ENCODE measurements around the gene CFLAR. TPM values are rescaled to one million over a fixed set of nuclear protein-coding genes. Genes with fewer than 3 reads are reported as not detected.

Gene CFLAR
- total and polyA plus RNA-seq, 2 of the 13 experiments (the other 11 are each of a cell fraction or from before 2014, with no cell fraction given), result 43.8 to 92.1 TPM

DNA sequence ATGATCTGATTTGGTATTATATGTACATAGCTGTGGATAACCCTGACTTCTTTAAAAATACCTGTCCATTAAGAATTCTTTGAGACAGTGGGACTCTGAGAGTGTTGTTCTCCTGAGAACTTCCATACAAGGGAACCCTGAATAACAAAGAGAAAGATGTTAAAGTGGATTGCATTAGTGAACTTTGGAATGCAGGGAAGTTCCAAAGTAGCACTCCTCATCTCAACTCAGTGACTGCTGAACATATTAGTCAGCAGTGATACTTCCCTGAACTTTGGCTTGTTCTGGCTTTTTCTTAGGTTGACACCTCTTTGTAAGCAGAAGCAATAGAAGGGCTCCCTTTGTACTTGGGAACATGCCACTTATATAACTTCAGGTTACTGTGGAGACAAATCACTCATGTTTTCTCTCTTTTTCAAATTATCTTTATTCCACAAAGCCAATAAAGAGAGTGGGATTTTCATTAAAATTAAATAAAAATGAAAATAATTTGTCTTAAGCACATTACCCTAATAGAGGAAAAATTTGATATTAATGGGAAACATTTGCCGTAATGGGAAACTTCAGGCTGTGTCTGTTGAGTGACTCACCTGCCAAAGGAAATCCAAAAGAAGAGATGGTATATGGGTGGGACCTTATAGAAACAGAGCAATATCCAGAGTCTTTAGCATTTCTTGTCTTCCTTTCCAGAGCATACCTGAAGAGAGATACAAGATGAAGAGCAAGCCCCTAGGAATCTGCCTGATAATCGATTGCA is 33.3 kb downstream of the CFLAR start (continued):
- TF ChIP-seq ATAD3A (CRISPR knock-in tag; IDR thresholded peaks at IDR 0.05) (no peak), NR2F2 (IDR thresholded peaks at IDR 0.05; ENCODE audit: borderline replicate concordance, low read depth) (0 out of 2 replicates have a peak, but pooled peaks have one; percentile 18), NR2F6 (IDR thresholded peaks at IDR 0.05) (peak; percentile 57), NR2F6 (CRISPR knock-in tag; IDR thresholded peaks at IDR 0.05) (peak; percentile 77), MXD4 (CRISPR knock-in tag; IDR thresholded peaks at IDR 0.05) (peak; percentile 54; the same call in 1 of the 2 replicates), ISL2 (CRISPR knock-in tag; IDR thresholded peaks at IDR 0.05) (peak; percentile 65), ZNF724P (CRISPR knock-in tag; IDR thresholded peaks at IDR 0.05; ENCODE audit: borderline replicate concordance) (no peak), SP1 (IDR thresholded peaks at IDR 0.05) (no peak), SP1 (CRISPR knock-in tag; IDR thresholded peaks at IDR 0.05) (no peak; the same call in 1 of the 2 replicates), CAMTA2 (CRISPR knock-in tag; IDR thresholded peaks at IDR 0.05; ENCODE audit: borderline replicate concordance) (no peak), ELF3 (CRISPR knock-in tag; IDR thresholded peaks at IDR 0.05) (peak; percentile 92), POLR2G (IDR thresholded peaks at IDR 0.05; ENCODE audit: low read depth, low read length) (peak; percentile 32; the same call in 1 of the 2 replicates), ZNF543 (CRISPR knock-in tag; IDR thresholded peaks at IDR 0.05) (no peak), KDM3A (CRISPR knock-in tag; IDR thresholded peaks at IDR 0.05; ENCODE audit: low read depth) (0 out of 2 replicates have a peak, but pooled peaks have one; percentile 34)
- TF ChIP-seq, protein P1, sequence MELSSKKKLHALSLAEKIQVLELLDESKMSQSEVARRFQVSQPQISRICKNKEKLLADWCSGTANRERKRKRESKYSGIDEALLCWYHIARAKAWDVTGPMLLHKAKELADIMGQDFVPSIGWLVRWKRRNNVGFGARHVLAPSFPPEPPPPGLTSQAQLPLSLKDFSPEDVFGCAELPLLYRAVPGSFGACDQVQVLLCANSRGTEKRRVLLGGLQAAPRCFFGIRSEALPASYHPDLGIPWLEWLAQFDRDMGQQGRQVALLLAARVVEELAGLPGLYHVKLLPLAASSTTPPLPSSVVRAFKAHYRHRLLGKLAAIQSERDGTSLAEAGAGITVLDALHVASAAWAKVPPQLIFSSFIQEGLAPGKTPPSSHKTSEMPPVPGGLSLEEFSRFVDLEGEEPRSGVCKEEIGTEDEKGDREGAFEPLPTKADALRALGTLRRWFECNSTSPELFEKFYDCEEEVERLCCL (CRISPR knock-in tag; IDR thresholded peaks at IDR 0.05; ENCODE audit: borderline replicate concordance), result no peak
- TF ChIP-seq, protein P2, sequence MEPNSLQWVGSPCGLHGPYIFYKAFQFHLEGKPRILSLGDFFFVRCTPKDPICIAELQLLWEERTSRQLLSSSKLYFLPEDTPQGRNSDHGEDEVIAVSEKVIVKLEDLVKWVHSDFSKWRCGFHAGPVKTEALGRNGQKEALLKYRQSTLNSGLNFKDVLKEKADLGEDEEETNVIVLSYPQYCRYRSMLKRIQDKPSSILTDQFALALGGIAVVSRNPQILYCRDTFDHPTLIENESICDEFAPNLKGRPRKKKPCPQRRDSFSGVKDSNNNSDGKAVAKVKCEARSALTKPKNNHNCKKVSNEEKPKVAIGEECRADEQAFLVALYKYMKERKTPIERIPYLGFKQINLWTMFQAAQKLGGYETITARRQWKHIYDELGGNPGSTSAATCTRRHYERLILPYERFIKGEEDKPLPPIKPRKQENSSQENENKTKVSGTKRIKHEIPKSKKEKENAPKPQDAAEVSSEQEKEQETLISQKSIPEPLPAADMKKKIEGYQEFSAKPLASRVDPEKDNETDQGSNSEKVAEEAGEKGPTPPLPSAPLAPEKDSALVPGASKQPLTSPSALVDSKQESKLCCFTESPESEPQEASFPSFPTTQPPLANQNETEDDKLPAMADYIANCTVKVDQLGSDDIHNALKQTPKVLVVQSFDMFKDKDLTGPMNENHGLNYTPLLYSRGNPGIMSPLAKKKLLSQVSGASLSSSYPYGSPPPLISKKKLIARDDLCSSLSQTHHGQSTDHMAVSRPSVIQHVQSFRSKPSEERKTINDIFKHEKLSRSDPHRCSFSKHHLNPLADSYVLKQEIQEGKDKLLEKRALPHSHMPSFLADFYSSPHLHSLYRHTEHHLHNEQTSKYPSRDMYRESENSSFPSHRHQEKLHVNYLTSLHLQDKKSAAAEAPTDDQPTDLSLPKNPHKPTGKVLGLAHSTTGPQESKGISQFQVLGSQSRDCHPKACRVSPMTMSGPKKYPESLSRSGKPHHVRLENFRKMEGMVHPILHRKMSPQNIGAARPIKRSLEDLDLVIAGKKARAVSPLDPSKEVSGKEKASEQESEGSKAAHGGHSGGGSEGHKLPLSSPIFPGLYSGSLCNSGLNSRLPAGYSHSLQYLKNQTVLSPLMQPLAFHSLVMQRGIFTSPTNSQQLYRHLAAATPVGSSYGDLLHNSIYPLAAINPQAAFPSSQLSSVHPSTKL (CRISPR knock-in tag; IDR thresholded peaks at IDR 0.05), result peak; percentile 98
- TF ChIP-seq, protein P3, sequence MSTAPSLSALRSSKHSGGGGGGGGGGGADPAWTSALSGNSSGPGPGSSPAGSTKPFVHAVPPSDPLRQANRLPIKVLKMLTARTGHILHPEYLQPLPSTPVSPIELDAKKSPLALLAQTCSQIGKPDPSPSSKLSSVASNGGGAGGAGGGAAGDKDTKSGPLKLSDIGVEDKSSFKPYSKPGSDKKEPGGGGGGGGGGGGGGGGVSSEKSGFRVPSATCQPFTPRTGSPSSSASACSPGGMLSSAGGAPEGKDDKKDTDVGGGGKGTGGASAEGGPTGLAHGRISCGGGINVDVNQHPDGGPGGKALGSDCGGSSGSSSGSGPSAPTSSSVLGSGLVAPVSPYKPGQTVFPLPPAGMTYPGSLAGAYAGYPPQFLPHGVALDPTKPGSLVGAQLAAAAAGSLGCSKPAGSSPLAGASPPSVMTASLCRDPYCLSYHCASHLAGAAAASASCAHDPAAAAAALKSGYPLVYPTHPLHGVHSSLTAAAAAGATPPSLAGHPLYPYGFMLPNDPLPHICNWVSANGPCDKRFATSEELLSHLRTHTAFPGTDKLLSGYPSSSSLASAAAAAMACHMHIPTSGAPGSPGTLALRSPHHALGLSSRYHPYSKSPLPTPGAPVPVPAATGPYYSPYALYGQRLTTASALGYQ (CRISPR knock-in tag; IDR thresholded peaks at IDR 0.05), result peak; percentile 46; the same call in 1 of the 2 replicates
- TF ChIP-seq, protein P4, sequence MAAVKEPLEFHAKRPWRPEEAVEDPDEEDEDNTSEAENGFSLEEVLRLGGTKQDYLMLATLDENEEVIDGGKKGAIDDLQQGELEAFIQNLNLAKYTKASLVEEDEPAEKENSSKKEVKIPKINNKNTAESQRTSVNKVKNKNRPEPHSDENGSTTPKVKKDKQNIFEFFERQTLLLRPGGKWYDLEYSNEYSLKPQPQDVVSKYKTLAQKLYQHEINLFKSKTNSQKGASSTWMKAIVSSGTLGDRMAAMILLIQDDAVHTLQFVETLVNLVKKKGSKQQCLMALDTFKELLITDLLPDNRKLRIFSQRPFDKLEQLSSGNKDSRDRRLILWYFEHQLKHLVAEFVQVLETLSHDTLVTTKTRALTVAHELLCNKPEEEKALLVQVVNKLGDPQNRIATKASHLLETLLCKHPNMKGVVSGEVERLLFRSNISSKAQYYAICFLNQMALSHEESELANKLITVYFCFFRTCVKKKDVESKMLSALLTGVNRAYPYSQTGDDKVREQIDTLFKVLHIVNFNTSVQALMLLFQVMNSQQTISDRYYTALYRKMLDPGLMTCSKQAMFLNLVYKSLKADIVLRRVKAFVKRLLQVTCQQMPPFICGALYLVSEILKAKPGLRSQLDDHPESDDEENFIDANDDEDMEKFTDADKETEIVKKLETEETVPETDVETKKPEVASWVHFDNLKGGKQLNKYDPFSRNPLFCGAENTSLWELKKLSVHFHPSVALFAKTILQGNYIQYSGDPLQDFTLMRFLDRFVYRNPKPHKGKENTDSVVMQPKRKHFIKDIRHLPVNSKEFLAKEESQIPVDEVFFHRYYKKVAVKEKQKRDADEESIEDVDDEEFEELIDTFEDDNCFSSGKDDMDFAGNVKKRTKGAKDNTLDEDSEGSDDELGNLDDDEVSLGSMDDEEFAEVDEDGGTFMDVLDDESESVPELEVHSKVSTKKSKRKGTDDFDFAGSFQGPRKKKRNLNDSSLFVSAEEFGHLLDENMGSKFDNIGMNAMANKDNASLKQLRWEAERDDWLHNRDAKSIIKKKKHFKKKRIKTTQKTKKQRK (IDR thresholded peaks at IDR 0.05; ENCODE audit: low read length), result no peak
